Duodenal mucosa (tissue), 2 donors: ENCODE results near the gene ATAD3C.
"Not testable (repeated sequence)": the region's sequence is repeated elsewhere in the genome, so short reads cannot be mapped to it uniquely, and the experiment has no call there.

ENCODE experiments used
- H3K27ac ChIP-seq: one replicate; pipeline ENCODE4 v1.7.0; 2013; ENCODE audit warnings: low read depth, low read length
- H3K27me3 ChIP-seq, 2 donors: one replicate each; pipeline ENCODE4 v1.7.0; 2013; ENCODE audit warnings: low read length in 2 of 2, control low read depth in 1 of 2; ENCODE audit not compliant: insufficient read depth in 2 of 2, control insufficient read depth in 1 of 2
- H3K36me3 ChIP-seq, 2 donors: one replicate each; pipeline ENCODE4 v1.7.0; 2013; ENCODE audit warnings: low read length in 2 of 2, control low read depth in 1 of 2; ENCODE audit not compliant: insufficient read depth in 2 of 2, control insufficient read depth in 1 of 2
- H3K4me1 ChIP-seq, 2 donors: one replicate each; pipeline ENCODE4 v1.7.0; 2013; ENCODE audit warnings: low read length in 2 of 2, control low read depth in 1 of 2; ENCODE audit not compliant: insufficient read depth in 2 of 2, control insufficient read depth in 1 of 2
- H3K4me3 ChIP-seq, 2 donors: one replicate each; pipeline ENCODE4 v1.7.0; 2013; ENCODE audit warnings: low read length in 2 of 2, low read depth in 1 of 2
- H3K9ac ChIP-seq, 2 donors: one replicate each; pipeline ENCODE4 v1.7.0; 2013; ENCODE audit warnings: low read length in 2 of 2, low read depth in 1 of 2
- H3K9me3 ChIP-seq, 2 donors: one replicate each; pipeline ENCODE4 v1.7.0; 2013; ENCODE audit warnings: low read length in 2 of 2, control low read depth in 1 of 2; ENCODE audit not compliant: control insufficient read depth in 1 of 2

ATAD3C gene

DNA sequence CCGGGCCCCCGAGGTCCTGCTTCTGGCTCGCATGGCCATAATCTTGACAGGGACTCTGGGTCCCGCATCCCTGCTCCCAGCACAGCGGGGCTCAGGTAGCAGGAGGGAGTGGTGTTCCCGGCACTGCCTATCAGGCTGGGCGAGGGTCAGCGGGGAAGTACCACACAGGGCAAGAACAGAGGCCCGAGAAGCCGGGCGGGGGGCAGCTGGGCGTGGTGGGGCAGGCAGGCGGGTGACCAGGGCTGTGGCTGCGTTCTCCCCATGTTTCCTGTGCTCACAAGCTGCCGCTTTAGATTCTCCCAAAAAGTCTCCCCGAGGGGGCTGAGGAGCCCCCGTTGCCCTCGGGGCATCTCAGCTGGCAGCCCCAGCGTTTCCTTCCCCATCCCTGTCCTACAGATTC lies 40.4 kb downstream of the ATAD3C start:
- peaks cover 9 to 50% of the 10 kb centered on the region in 2 donors for H3K36me3 ChIP-seq
- no peak overlapping the region for H3K9ac ChIP-seq
- peaks cover 0 to 3% of the 10 kb centered on the region in 2 donors for H3K9me3 ChIP-seq
- no peaks in the 10 kb centered on the region for H3K27me3 ChIP-seq
- no peaks in the 10 kb centered on the region for H3K4me1 ChIP-seq
- no peak overlapping the region for H3K27ac ChIP-seq
- no peak overlapping the region for H3K4me3 ChIP-seq

- Histone ChIP-seq H3K4me1 (no peaks in the 10 kb centered on the region), H3K27me3 (no peaks in the 10 kb centered on the region), H3K9ac (no peak overlapping the region), H3K4me3 (no peak overlapping the region), H3K27ac (no peak overlapping the region), H3K9me3 (peaks cover 0 to 3% of the 10 kb centered on the region in 2 donors), H3K36me3 (peaks cover 9 to 51% of the 10 kb centered on the region in 2 donors)
Measured at GRCh38 chr1:1490633-1491230, 41.2 kb downstream of the ATAD3C start.

DNA sequence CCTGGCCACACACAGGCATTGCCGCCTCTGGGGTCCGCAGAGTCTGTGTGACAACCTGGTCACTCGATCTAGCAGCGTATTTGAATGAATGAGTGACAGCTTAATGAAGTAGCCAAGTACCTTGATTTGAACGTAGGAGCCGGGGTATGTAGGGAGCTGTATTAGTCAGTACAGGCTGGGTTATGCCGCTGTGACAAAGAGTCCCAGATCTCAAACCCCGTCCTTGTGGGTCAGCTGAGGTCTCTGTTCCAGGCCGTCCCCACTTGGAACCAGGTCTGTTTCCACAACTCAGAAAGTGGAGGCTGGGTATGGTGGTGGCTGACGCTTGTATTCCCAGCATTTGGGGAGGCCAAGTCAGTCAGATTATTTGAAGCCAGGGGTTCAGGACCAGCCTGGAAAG lies 42.1 kb downstream of the ATAD3C start:
- H3K36me3 ChIP-seq, result peaks cover 9 to 51% of the 10 kb centered on the region in 2 donors

GRCh38 chr1:1494311-1494710 lies 44.8 kb downstream of the ATAD3C start:
- peaks cover 9 to 35% of the 10 kb centered on the region in 2 donors for H3K36me3 ChIP-seq
- H3K9ac ChIP-seq, result not testable (repeated sequence)

More for the DNA sequence above, 42.1 kb downstream of the ATAD3C start:
- no peak overlapping the region for H3K4me3 ChIP-seq
- H3K9me3 ChIP-seq, result peaks cover 0 to 3% of the 10 kb centered on the region in 2 donors
- H3K9ac ChIP-seq, result no peak overlapping the region
- no peak overlapping the region for H3K27ac ChIP-seq
- no peaks in the 10 kb centered on the region for H3K27me3 ChIP-seq
- H3K4me1 ChIP-seq, result no peaks in the 10 kb centered on the region

DNA sequence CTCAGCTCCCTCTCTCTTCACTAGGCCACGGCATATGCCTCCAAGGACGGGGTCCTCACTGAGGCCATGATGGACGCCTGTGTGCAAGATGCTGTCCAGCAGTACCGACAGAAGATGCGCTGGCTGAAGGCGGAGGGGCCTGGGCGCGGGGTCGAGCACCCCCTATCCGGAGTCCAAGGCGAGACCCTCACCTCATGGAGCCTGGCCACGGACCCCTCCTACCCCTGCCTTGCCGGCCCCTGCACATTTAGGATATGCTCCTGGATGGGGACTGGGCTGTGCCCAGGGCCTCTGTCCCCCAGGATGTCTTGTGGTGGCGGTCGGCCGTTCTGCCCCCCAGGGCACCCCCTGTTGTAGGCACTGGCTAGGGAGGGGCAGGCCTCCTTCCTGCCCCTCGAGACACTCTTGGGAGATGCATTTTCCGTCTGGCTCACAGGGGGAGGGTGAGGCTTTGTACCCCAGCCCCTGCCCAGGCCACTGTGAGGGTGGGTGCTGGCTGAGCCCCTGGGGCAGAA lies 46.0 kb downstream of the ATAD3C start:
- not testable (repeated sequence) for H3K9me3 ChIP-seq
- H3K36me3 ChIP-seq, result peaks cover 9 to 25% of the 10 kb centered on the region in 2 donors

More at GRCh38 chr1:1494311-1494710, 44.8 kb downstream of the ATAD3C start:
- H3K4me3 ChIP-seq, H3K27me3 ChIP-seq, H3K27ac ChIP-seq, H3K4me1 ChIP-seq, H3K9me3 ChIP-seq: not testable (repeated sequence)

DNA sequence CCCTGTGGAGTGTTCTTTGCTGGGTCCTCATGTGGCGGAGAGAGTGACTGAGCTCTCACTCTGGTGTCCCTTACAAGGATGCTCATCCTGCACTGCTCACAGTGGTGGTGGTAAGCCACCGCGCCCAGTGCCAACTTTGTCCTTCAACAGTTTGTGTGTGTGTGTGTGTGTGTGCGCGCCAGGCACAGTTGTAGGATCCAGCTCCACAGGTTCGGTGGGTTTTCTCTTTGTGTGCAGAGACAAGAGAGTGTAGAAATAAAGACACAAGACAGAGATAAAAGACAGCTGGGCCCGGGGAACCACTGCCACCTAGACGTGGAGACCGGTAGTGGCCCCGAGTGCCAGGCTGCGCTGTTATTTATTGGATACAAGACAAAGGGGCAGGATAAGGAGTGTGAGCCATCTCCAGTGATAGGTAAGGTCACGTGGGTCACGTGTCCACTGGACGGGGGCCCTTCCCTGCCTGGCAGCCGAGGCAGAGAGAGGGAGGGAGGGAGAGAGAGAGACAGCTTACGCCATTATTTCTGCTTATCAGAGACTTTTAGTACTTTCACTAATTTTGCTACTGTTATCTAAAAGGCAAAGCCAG lies 55.4 kb downstream of the ATAD3C start:
- peak overlapping the region in 1 of 2 donors; percentile 32 for H3K4me3 ChIP-seq

More for the DNA sequence above, 46.0 kb downstream of the ATAD3C start:
- H3K9ac ChIP-seq, H3K27me3 ChIP-seq, H3K27ac ChIP-seq, H3K4me3 ChIP-seq, H3K4me1 ChIP-seq: not testable (repeated sequence)

DNA sequence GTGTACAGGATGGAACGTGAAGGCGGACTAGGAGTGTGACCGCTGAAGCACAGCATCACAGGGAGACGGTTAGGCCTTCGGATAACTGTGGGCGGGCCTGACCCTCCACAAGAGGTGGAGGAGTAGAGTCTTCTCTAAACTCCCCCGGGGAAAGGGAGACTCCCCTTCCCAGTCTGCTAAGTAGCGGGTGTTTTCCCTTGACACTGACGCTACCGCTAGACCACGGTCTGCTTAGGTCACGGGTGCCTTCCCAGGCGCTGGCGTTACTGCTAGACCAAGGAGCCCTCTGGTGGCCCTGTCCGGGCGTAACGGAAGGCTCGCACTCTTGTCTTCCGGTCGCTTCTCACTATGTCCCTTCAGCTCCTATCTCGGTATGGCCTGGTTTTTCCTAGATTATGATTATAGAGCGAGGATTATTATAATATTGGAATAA lies 55.9 kb downstream of the ATAD3C start:
- H3K4me1 ChIP-seq, H3K9me3 ChIP-seq, H3K36me3 ChIP-seq, H3K27me3 ChIP-seq, H3K27ac ChIP-seq: not testable (repeated sequence)
- H3K4me3 ChIP-seq, result peak overlapping the region in 1 of 2 donors; percentile 32
- peak overlapping the region in 1 of 2 donors; percentile 12 for H3K9ac ChIP-seq

More for the DNA sequence above, 55.4 kb downstream of the ATAD3C start:
- not testable (repeated sequence) for H3K4me1 ChIP-seq, H3K27ac ChIP-seq, H3K27me3 ChIP-seq, H3K36me3 ChIP-seq, H3K9me3 ChIP-seq
- peak overlapping the region in 1 of 2 donors; percentile 12 for H3K9ac ChIP-seq

- H3K27ac ChIP-seq, result not testable (repeated sequence)
Measured at GRCh38 chr1:1505801-1506200, 56.3 kb downstream of the ATAD3C start.

GRCh38 chr1:1507305-1507704 lies 57.8 kb downstream of the ATAD3C start:
- Histone ChIP-seq H3K27ac (no peak overlapping the region), H3K4me1 (peaks cover 4 to 9% of the 10 kb centered on the region in 2 donors), H3K9ac (no peak overlapping the region), H3K27me3 (no peaks in the 10 kb centered on the region), H3K4me3 (no peak overlapping the region), H3K36me3 (no peaks in the 10 kb centered on the region), H3K9me3 (no peaks in the 10 kb centered on the region)

More at GRCh38 chr1:1505801-1506200, 56.3 kb downstream of the ATAD3C start:
- not testable (repeated sequence) for H3K4me3 ChIP-seq, H3K9me3 ChIP-seq, H3K27me3 ChIP-seq, H3K4me1 ChIP-seq, H3K9ac ChIP-seq, H3K36me3 ChIP-seq

GRCh38 chr1:1508775-1509464 lies 59.4 kb downstream of the ATAD3C start:
- H3K4me3 ChIP-seq, H3K4me1 ChIP-seq, H3K9ac ChIP-seq, H3K27ac ChIP-seq, H3K27me3 ChIP-seq, H3K36me3 ChIP-seq, H3K9me3 ChIP-seq: not testable (repeated sequence)
